GM15510 (cell line): ENCODE data around the gene MUC4.

Experiments
- POLR2A ChIP-seq: IDR thresholded peaks from 3 replicates; pipeline ENCODE4 v1.6.1; 2011; ENCODE audit warnings: borderline replicate concordance; ENCODE audit not compliant: insufficient read length; ENCODE audit errors: extremely low read depth

MUC4 gene

GRCh38 chr3:195809291-195809785, 2.4 kb downstream of the MUC4 start:
- TF ChIP-seq POLR2A = no peak

- TF ChIP-seq POLR2A = no peak
Measured at GRCh38 chr3:195808741-195809290, 2.9 kb downstream of the MUC4 start.

- TF ChIP-seq POLR2A = no peak
Measured at GRCh38 chr3:195807681-195808121, 4.0 kb downstream of the MUC4 start.

GRCh38 chr3:195806916-195807231, 4.9 kb downstream of the MUC4 start:
- no peak for TF ChIP-seq POLR2A

GRCh38 chr3:195806211-195806915, 5.4 kb downstream of the MUC4 start:
- no peak for TF ChIP-seq POLR2A

GRCh38 chr3:195805181-195805580, 6.5 kb downstream of the MUC4 start:
- TF ChIP-seq POLR2A = no peak

GRCh38 chr3:195803289-195803908, 8.3 kb downstream of the MUC4 start:
- no peak for TF ChIP-seq POLR2A

- TF ChIP-seq POLR2A = no peak
Measured at GRCh38 chr3:195802795-195803194, 8.9 kb downstream of the MUC4 start.

GRCh38 chr3:195802261-195802701, 9.4 kb downstream of the MUC4 start:
- TF ChIP-seq POLR2A = no peak

GRCh38 chr3:195801251-195802183, 10.2 kb downstream of the MUC4 start:
- no peak for TF ChIP-seq POLR2A

- no peak for TF ChIP-seq POLR2A
Measured at GRCh38 chr3:195800240-195800639, 11.5 kb downstream of the MUC4 start.

- TF ChIP-seq POLR2A = no peak
Measured at GRCh38 chr3:195796795-195797194, 14.9 kb downstream of the MUC4 start.

GRCh38 chr3:195794708-195795107, 17.0 kb downstream of the MUC4 start:
- TF ChIP-seq POLR2A = no peak

- TF ChIP-seq POLR2A = no peak
Measured at GRCh38 chr3:195790901-195791300, 20.8 kb downstream of the MUC4 start.
